22Rv1 (cell line): ENCODE results near the gene KCNQ1.

Experiments used
- ZFX ChIP-seq: fragments of 450-650 bp; IDR thresholded peaks from 2 replicates; pipeline ENCODE4 v1.6.1; 2017; ENCODE audit warnings: antibody characterized with exemption, borderline replicate concordance
- TF ChIP-seq, protein P1 (sequence below): fragments of 450-650 bp; IDR thresholded peaks from 2 replicates; pipeline ENCODE4 v1.5.1; 2017; ENCODE audit warnings: mild to moderate bottlenecking

DNA sequence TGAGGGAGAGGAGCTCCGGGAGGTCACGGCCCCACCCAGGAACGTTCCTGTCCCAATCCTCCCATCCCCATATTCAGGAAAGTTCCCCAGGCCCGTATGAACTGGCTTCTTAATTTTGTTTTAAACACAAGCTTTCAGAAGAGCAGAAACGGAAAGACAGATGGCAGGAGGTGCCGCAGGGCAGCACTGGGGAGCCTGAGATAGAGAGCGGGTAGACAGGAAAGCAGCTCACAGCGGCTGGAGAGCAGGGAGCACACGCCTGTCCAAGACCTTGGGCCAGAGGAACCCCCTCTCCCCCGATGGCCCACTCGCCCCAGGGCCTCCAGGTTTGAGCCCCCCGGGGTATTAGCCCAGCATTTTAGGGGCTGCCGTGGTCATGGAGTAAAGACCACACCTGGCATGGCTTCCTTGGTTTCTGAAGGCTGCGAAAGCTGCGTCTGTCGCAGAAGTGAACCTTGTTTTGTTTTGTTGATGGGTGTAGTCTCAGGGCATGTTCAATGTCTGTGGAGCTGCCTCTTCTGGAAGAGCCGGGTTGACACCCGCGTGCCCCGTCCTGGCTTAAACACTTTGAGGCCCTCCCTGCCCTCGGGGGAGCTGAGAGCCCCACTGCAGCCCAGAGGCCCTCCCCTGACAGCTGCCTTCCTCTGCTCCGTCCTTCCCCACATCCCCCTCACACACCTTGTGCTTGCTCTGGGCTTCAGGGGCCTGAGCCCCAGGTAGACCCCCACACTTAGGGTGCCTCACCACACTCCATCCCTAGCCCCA is 272.9 kb downstream of the KCNQ1 start:
- TF ChIP-seq, protein P1, sequence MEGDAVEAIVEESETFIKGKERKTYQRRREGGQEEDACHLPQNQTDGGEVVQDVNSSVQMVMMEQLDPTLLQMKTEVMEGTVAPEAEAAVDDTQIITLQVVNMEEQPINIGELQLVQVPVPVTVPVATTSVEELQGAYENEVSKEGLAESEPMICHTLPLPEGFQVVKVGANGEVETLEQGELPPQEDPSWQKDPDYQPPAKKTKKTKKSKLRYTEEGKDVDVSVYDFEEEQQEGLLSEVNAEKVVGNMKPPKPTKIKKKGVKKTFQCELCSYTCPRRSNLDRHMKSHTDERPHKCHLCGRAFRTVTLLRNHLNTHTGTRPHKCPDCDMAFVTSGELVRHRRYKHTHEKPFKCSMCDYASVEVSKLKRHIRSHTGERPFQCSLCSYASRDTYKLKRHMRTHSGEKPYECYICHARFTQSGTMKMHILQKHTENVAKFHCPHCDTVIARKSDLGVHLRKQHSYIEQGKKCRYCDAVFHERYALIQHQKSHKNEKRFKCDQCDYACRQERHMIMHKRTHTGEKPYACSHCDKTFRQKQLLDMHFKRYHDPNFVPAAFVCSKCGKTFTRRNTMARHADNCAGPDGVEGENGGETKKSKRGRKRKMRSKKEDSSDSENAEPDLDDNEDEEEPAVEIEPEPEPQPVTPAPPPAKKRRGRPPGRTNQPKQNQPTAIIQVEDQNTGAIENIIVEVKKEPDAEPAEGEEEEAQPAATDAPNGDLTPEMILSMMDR: no peak
- no peak for TF ChIP-seq ZFX
